PC-3 (cell line): ENCODE measurements around the gene ATM. TPM values are rescaled to one million over a fixed set of nuclear protein-coding genes. Genes with fewer than 3 reads are reported as not detected.

Source experiments
- ATAC-seq: fragments of 200-7000 bp; cut with Tn5 transposase; 2 replicates; pipeline ENCODE4 v1.9.1; 2020; ENCODE audit warnings: mild to moderate bottlenecking, moderate library complexity
- BruUV-seq: library from RNA; stranded (reverse); fragments of 400-500 nt; replicated peaks from 2 replicates; lab custom pipeline; 2021; lab: Mats Ljungman, UMichigan
- CTCF ChIA-PET: fragments of 300-600 bp; sonication (Branson Sonifier 250); formaldehyde crosslinking; loops from one replicate; lab custom pipeline; 2022; ENCODE audit warnings: antibody characterized with exemption; lab: Charles Lee
- POLR2A ChIA-PET: fragments of 300-600 bp; sonication (Branson Sonifier 250); formaldehyde crosslinking; loops from one replicate; lab custom pipeline; 2022; ENCODE audit warnings: antibody characterized with exemption; ENCODE audit not compliant: unreplicated experiment; lab: Charles Lee
- DNase-seq: peaks from one replicate; pipeline ENCODE4 v3.0.0-alpha.2; 2015
- H2AFZ ChIP-seq: fragments of 300-600 bp; sonication (generic); 2 replicates; pipeline ENCODE4 v1.6.0; 2016; ENCODE audit warnings: antibody characterized with exemption, low read length
- H3F3A ChIP-seq: fragments of 300-600 bp; sonication (generic); one replicate; pipeline ENCODE4 v1.6.0; 2017; ENCODE audit warnings: antibody characterized with exemption, low read length, control low read depth, mild to moderate bottlenecking; ENCODE audit not compliant: unreplicated experiment
- H3K27ac ChIP-seq: fragments of 300-600 bp; sonication (generic); 2 replicates; pipeline ENCODE4 v1.5.1; 2016; ENCODE audit warnings: mild to moderate bottlenecking, low read length
- H3K27me3 ChIP-seq: fragments of 300-600 bp; sonication (generic); 2 replicates; pipeline ENCODE4 v1.6.1; 2016; ENCODE audit warnings: low read length, mixed read lengths
- H3K36me3 ChIP-seq: fragments of 300-600 bp; sonication (generic); 2 replicates; pipeline ENCODE4 v1.6.1; 2016; ENCODE audit warnings: low read depth, mixed run types, low read length, mixed read lengths
- H3K4me1 ChIP-seq: fragments of 300-600 bp; sonication (generic); 2 replicates; pipeline ENCODE4 v1.5.1; 2016; ENCODE audit warnings: low read length; ENCODE audit not compliant: insufficient read depth
- H3K4me2 ChIP-seq: fragments of 300-600 bp; sonication (generic); 2 replicates; pipeline ENCODE4 v1.6.0; 2016; ENCODE audit warnings: low read length
- H3K4me3 ChIP-seq: fragments of 300-600 bp; sonication (generic); 2 replicates; pipeline ENCODE4 v1.5.1; 2016; ENCODE audit warnings: mild to moderate bottlenecking, low read length, mixed read lengths
- H3K79me2 ChIP-seq: fragments of 300-600 bp; sonication (generic); 2 replicates; pipeline ENCODE4 v1.6.1; 2017; ENCODE audit warnings: low read length, mixed read lengths
- H3K9ac ChIP-seq: fragments of 300-600 bp; sonication (generic); 2 replicates; pipeline ENCODE4 v1.6.0; 2016; ENCODE audit warnings: mild to moderate bottlenecking, low read length
- H3K9me2 ChIP-seq: fragments of 300-600 bp; sonication (generic); replicated peaks from 2 replicates; pipeline ENCODE4 v1.6.1; 2016; ENCODE audit warnings: mixed run types, low read length, mixed read lengths
- H3K9me3 ChIP-seq: fragments of 300-600 bp; sonication (generic); 2 replicates; pipeline ENCODE4 v1.6.1; 2016; ENCODE audit warnings: low read length, mixed read lengths
- H4K20me1 ChIP-seq: fragments of 300-600 bp; sonication (generic); 2 replicates; pipeline ENCODE4 v1.6.1; 2016; ENCODE audit warnings: low read length, mixed read lengths
- EZH2 ChIP-seq: fragments of 300-600 bp; sonication (generic); IDR thresholded peaks from one replicate; pipeline ENCODE4 v1.6.1; 2017; ENCODE audit warnings: antibody characterized with exemption, mild to moderate bottlenecking, low read length; ENCODE audit not compliant: unreplicated experiment
- EZH2phosphoT487 ChIP-seq: fragments of 300-600 bp; sonication (generic); IDR thresholded peaks from 2 replicates; pipeline ENCODE4 v1.6.1; 2018; ENCODE audit warnings: mild to moderate bottlenecking, antibody characterized with exemption, low read length, borderline replicate concordance
- intact Hi-C: fragments of 100-400 bp; cut with micrococcal nuclease; formaldehyde crosslinking; loops from 2 replicates; pipeline ENCODE4 v1.9.0; 2023
- total RNA-seq: library from RNA; depleted of rRNA; stranded (reverse); fragments of >200 nt; gene quantifications from 2 replicates; pipeline ENCODE4 v1.2.3, GENCODE V29; 2014
- TF ChIP-seq, protein P1 (sequence below): fragments of 300-600 bp; sonication (generic); conservative IDR thresholded peaks from 2 replicates; pipeline ENCODE4 v1.5.1; 2017; ENCODE audit warnings: antibody characterized with exemption, low read depth, mild to moderate bottlenecking, low read length

Gene ATM
- total RNA-seq, 1 experiment from 2014 or later: 55.3 TPM

DNA sequence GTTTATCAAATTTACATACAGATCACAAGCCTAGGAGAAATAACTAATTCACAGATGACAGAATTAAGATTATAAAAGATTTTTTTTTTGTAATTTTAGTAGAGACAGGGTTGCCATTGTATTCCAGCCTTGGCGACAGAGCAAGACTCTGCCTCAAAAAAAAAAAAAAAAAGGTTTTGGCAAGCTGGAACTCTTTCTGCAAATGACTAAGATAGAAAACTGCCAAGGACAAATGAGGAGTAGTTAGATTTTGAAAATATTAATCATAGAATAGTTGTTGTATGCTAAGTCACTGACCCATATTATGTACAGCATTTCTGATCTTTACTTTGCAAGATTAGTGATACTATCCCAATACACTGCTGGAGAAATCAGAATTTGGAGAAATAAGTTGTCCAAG is 145.3 kb downstream of the ATM start:
- H3K27me3 ChIP-seq: no peaks in the 10 kb centered on the region
- H3K79me2 ChIP-seq: no peaks in the 10 kb centered on the region
- H3K27ac ChIP-seq: peak overlapping the region; percentile 26
- TF ChIP-seq EZH2phosphoT487 (no peak), EZH2 (no peak)
- TF ChIP-seq, protein P1, sequence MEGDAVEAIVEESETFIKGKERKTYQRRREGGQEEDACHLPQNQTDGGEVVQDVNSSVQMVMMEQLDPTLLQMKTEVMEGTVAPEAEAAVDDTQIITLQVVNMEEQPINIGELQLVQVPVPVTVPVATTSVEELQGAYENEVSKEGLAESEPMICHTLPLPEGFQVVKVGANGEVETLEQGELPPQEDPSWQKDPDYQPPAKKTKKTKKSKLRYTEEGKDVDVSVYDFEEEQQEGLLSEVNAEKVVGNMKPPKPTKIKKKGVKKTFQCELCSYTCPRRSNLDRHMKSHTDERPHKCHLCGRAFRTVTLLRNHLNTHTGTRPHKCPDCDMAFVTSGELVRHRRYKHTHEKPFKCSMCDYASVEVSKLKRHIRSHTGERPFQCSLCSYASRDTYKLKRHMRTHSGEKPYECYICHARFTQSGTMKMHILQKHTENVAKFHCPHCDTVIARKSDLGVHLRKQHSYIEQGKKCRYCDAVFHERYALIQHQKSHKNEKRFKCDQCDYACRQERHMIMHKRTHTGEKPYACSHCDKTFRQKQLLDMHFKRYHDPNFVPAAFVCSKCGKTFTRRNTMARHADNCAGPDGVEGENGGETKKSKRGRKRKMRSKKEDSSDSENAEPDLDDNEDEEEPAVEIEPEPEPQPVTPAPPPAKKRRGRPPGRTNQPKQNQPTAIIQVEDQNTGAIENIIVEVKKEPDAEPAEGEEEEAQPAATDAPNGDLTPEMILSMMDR: no peak
- peak; percentile 41 for ATAC-seq
- H3K4me1 ChIP-seq: peaks cover 60% of the 10 kb centered on the region
- H3K9me2 ChIP-seq: no peaks in the 10 kb centered on the region
- peak overlapping the region; percentile 54 for H3K4me2 ChIP-seq
- no peaks in the 10 kb centered on the region for H3K36me3 ChIP-seq
- peak; percentile 64 for DNase-seq
- no peak overlapping the region for H3K9ac ChIP-seq
- POLR2A ChIA-PET: no interaction called here
- no peak overlapping the region for H2AFZ ChIP-seq
- intact Hi-C loops: no loop called here
- CTCF ChIA-PET: no interaction called here
- no peaks in the 10 kb centered on the region for H4K20me1 ChIP-seq
- no TSS peak for BruUV-seq
- no peak overlapping the region for H3K4me3 ChIP-seq
- H3K9me3 ChIP-seq: no peaks in the 10 kb centered on the region
- H3F3A ChIP-seq: peaks cover 5% of the 10 kb centered on the region

DNA sequence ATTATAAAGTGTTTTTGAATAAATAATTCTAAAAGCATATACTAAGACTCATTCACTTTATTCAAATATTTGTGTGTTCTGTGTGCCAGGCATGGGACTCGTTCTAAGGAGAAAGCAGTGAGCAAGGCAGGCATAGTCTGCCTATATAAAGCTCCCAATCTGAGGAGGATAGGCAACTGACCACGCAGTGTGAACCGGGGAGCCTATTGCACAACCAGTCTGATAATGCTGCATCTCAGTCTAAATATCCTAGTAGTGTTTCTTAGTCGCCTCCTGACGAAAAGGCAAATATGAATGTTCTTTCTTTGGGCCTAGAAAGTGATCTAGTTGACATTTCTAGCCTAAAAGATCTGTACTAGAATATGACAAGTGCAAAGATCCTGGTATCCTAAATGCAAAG is 146.2 kb downstream of the ATM start:
- no peaks in the 10 kb centered on the region for H3K9me3 ChIP-seq
- no peaks in the 10 kb centered on the region for H4K20me1 ChIP-seq
- H3F3A ChIP-seq: peaks cover 5% of the 10 kb centered on the region
- no peak for ATAC-seq
- intact Hi-C loops: no loop called here
- no peak overlapping the region for H3K4me3 ChIP-seq
- ChIA-PET CTCF (no interaction called here), POLR2A (no interaction called here)
- no peaks in the 10 kb centered on the region for H3K27me3 ChIP-seq
- H3K9ac ChIP-seq: no peak overlapping the region
- peak overlapping the region; percentile 54 for H3K27ac ChIP-seq
- TF ChIP-seq EZH2phosphoT487 (no peak), EZH2 (no peak)
- TF ChIP-seq, protein P1: no peak
- H3K9me2 ChIP-seq: no peaks in the 10 kb centered on the region
- no peak for DNase-seq
- H3K4me2 ChIP-seq: peak overlapping the region; percentile 54
- H3K4me1 ChIP-seq: peaks cover 50% of the 10 kb centered on the region
- no peaks in the 10 kb centered on the region for H3K79me2 ChIP-seq
- no peaks in the 10 kb centered on the region for H3K36me3 ChIP-seq
- no TSS peak for BruUV-seq
- no peak overlapping the region for H2AFZ ChIP-seq

DNA sequence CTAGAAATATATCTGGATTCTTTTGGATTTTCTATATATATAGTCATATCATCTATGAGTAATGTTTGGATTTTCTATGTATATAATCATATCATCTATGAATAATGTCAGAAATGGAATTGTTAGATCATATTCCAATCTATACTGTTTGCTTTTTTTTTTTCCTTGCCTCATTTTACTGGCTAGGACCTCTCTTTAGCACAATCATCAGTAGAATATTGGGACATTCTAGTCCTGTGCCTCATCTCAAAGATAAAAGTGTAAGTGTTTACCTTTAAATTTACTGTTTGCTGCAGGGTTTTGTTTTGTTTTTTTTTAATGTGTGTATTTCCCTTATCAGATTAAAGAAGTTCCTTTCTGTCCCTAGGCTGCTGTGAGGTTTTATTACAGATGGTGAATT is 147.4 kb downstream of the ATM start:
- Histone ChIP-seq H4K20me1 (no peaks in the 10 kb centered on the region), H3K79me2 (no peaks in the 10 kb centered on the region), H3K36me3 (no peaks in the 10 kb centered on the region), H2AFZ (no peak overlapping the region), H3K9me3 (no peaks in the 10 kb centered on the region), H3K9ac (peak overlapping the region; percentile 15; the same call in 1 of the 2 replicates), H3K4me1 (peaks cover 41% of the 10 kb centered on the region), H3K4me2 (peak overlapping the region; percentile 56), H3K27me3 (no peaks in the 10 kb centered on the region), H3K27ac (peak overlapping the region; percentile 78), H3K4me3 (no peak overlapping the region), H3F3A (peaks cover 5% of the 10 kb centered on the region), H3K9me2 (no peaks in the 10 kb centered on the region)
- BruUV-seq: no TSS peak
- ATAC-seq (peak; percentile 57), DNase-seq (peak; percentile 83)
- TF ChIP-seq EZH2 (no peak), EZH2phosphoT487 (no peak)
- TF ChIP-seq, protein P1: no peak
- ChIA-PET CTCF (no interaction called here), POLR2A (no interaction called here)
- intact Hi-C loops: no loop called here
